Measurements from ENCODE around the gene SLC25A18.
A peak's percentile ranks its signal among the peaks of the same experiment; 100 is the strongest.

SLC25A18 gene

GRCh38 chr22:17612057-17612456 is 48.8 kb downstream of the SLC25A18 start:
- TF ChIP-seq CTCF (IDR thresholded peaks at IDR 0.05; ENCODE audit: insufficient read depth, low read length, poor library complexity, severe bottlenecking): no peak
- no peak for DNase-seq (ENCODE audit: extremely low read depth, insufficient read length)
- Histone ChIP-seq H3K27me3 (replicated peaks; ENCODE audit: control insufficient read depth, insufficient read depth, low read length) (no peaks in the 10 kb centered on the region), H3K36me3 (ENCODE audit: control insufficient read depth, insufficient read depth, low read length) (peaks cover 3% of the 10 kb centered on the region), H3K4me3 (replicated peaks; ENCODE audit: low read depth, low read length) (no peak overlapping the region)

- Histone ChIP-seq H3K36me3 (ENCODE audit: control insufficient read depth, insufficient read depth, low read length) (peaks cover 3% of the 10 kb centered on the region), H3K27me3 (replicated peaks; ENCODE audit: control insufficient read depth, insufficient read depth, low read length) (no peaks in the 10 kb centered on the region), H3K4me3 (replicated peaks; ENCODE audit: low read depth, low read length) (no peak overlapping the region)
- DNase-seq (ENCODE audit: extremely low read depth, insufficient read length): no peak
- TF ChIP-seq CTCF (IDR thresholded peaks at IDR 0.05; ENCODE audit: insufficient read depth, low read length, poor library complexity, severe bottlenecking): no peak
Measured at GRCh38 chr22:17613280-17613679, 50.0 kb downstream of the SLC25A18 start.

GRCh38 chr22:17627961-17628405 is 64.7 kb downstream of the SLC25A18 start:
- Histone ChIP-seq H3K4me3 (replicated peaks; ENCODE audit: low read depth, low read length) (peak overlapping the region; percentile 100), H3K36me3 (ENCODE audit: control insufficient read depth, insufficient read depth, low read length) (no peaks in the 10 kb centered on the region; the same call in none of the 2 replicates), H3K27me3 (replicated peaks; ENCODE audit: control insufficient read depth, insufficient read depth, low read length) (no peaks in the 10 kb centered on the region)
- no peak for DNase-seq (ENCODE audit: extremely low read depth, insufficient read length)
- TF ChIP-seq CTCF (IDR thresholded peaks at IDR 0.05; ENCODE audit: insufficient read depth, low read length, poor library complexity, severe bottlenecking): no peak

- Histone ChIP-seq H3K4me3 (replicated peaks; ENCODE audit: low read depth, low read length) (peak within 1 kb of the TSS; percentile 100), H3K36me3 (ENCODE audit: control insufficient read depth, insufficient read depth, low read length) (no peaks in the 10 kb centered on the region; the same call in none of the 2 replicates), H3K27me3 (replicated peaks; ENCODE audit: control insufficient read depth, insufficient read depth, low read length) (no peaks in the 10 kb centered on the region)
- TF ChIP-seq CTCF (IDR thresholded peaks at IDR 0.05; ENCODE audit: insufficient read depth, low read length, poor library complexity, severe bottlenecking): no peak
- DNase-seq (ENCODE audit: extremely low read depth, insufficient read length): peak; percentile 95
Measured at GRCh38 chr22:17628406-17629172, 65.3 kb downstream of the SLC25A18 start, which contains the start of gene ATP6V1E1. Gene ATP6V1E1 (minus strand): TSS chr22:17628749. CDS start chr22:17628635, 114 bp downstream.

- no peaks in the 10 kb centered on the region; the same call in none of the 2 replicates for H3K36me3 ChIP-seq (ENCODE audit: control insufficient read depth, insufficient read depth, low read length)
- H3K4me3 ChIP-seq (replicated peaks; ENCODE audit: low read depth, low read length): peak overlapping the region; percentile 100
- TF ChIP-seq CTCF (IDR thresholded peaks at IDR 0.05; ENCODE audit: insufficient read depth, low read length, poor library complexity, severe bottlenecking): no peak
- H3K27me3 ChIP-seq (replicated peaks; ENCODE audit: control insufficient read depth, insufficient read depth, low read length): no peaks in the 10 kb centered on the region
- no peak for DNase-seq (ENCODE audit: extremely low read depth, insufficient read length)
Measured at GRCh38 chr22:17629173-17629489, 65.8 kb downstream of the SLC25A18 start.

All from GM06990 (cell line).